GM18873 (cell line): ENCODE data around the gene DDX41.

ENCODE experiments used
- ATAC-seq: cut with Tn5 transposase; IDR thresholded peaks from one replicate; pipeline ENCODE4 v1.9.1; 2021; ENCODE audit warnings: mild to moderate bottlenecking, moderate library complexity, moderate number of reproducible peaks; ENCODE audit not compliant: unreplicated experiment, low FRiP score

DDX41 gene

DNA sequence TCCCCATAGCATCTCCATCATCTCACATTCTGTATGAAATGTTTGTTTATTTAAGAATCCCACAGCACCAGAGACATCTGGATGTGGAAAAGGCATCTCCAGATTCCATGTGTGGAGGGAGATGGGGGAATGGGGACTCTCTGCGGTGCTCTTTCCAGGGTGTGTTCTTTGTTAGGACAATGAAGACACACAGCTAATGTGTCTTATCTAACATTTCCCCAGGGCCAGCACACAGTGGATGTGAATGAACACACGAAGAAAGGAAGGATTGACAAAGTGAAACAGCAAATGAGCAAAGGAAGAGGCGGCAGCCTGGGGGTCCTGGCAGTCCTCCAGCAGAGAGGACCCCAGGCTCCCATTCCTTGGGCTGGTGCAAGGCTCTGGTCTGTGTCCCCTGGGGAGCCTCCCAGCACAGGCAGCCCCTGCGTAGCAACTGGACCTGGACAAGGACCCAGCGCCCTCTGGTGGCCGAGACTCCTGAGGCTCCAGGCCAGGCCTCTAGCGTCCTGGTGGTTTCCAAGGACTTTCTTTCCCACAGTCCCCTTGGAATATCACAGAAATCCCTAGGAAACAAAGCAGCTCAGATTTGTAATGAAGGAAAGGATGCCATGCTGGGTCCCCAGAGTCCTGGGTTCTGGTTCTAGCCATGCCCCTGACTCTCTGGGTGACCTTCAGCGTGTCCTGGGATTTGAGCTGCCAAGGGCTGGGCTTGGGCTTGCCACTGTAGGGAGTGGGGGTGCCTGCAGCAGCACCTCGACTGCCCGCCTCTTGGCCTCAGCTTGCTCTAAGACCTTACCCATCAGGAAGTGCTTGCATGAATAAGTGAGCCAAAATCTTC lies 15.9 kb downstream of the DDX41 start:
- no peak for ATAC-seq

DNA sequence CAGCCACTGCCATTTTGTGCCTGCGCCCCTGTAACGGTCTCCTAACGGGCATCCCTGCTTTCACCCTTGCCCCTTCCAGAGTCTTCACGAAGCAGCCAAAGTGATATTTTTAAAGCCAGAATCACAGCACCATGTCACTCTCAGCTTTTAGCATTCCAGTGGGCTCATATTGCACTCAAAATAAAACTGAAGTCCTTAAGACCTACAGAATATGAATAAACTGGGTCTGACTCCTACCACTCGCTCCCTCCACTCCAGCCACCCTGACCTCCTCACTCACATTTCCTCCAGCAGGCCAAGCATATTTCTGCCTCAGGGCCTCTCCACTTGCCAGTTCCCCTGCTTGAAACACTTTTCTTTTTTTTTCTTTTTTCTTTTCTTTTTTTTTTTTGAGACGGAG lies 16.9 kb downstream of the DDX41 start:
- ATAC-seq: no peak

DNA sequence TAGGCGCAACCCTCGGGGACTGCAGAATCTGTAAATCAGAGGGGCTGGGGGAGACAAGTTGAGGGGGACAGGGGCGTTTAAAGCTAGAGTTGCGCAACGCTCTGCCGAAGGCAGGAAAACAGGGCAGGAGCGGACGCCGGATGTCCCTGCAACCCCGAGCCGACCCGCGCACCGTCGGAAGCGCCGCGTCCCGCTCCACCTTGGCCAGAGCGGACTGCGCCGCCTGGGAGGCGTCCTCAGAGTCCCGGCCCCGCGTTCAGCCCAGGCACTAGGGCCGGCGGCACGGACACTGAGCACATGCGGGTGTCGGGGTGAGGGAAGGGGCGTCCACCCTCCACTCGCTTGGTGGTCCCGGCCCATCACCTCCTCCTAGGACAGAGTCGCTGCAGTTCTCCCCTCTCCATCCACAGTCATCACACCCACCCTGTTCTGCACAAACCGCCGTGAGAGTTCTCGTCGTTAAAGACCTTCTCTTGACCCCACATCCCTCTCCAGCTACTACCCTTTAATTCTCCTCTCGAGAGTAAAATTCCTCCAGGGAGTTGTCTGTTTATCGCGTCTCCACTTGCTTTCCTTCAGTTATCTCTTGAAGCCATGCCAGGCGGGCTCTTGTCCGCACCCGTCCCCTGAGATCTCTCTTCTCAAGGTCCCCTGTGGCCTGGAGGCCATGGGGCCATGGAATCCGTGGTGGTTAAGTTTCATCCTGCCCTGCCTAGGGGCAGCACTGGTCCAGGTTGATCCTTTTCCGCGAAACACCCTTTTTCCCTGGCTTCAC lies 18.6 kb downstream of the DDX41 start:
- ATAC-seq: no peak

DNA sequence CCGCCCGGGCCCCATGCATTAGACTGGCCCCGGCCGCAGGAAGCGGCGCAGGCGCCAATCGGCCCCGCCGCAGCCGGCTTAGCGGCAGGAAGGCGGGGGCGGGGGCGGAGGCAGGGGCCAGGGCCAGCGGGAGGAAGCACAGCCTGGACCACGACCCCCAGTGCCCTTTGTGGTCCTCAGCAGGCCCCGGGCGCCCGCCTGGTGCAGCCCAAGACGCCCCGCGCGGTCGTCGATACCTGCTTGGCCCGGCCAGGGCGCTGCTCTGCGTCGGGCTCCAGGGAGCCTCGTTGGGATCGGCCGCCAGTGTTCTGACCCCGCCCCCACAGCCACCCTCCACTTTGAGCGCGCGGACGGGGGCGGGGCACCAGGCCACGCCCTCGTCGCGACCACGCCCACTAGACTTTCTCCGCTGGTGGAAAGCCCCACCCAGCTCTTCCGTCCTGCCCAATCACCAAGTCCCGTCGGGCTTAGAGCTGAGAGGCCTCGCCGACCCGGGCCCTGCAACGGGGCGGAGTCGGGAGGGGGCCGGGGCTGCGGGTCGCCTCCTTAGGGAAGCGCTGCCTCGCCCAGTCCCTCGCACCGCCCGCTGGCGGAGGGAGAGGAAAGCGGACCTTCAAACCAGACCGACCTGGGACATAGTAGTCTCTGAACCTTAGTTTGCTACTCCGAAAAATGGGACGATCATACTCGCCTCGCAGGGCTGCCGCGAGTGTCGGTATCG lies 19.3 kb downstream of the DDX41 start, which contains the start of gene PDLIM7:
PDLIM7 (minus strand) TSS at position 313 of the 721 bp plus-strand sequence. CDS start 1,092 bp downstream, outside the sequence.
- peak; percentile 62 for ATAC-seq

DNA sequence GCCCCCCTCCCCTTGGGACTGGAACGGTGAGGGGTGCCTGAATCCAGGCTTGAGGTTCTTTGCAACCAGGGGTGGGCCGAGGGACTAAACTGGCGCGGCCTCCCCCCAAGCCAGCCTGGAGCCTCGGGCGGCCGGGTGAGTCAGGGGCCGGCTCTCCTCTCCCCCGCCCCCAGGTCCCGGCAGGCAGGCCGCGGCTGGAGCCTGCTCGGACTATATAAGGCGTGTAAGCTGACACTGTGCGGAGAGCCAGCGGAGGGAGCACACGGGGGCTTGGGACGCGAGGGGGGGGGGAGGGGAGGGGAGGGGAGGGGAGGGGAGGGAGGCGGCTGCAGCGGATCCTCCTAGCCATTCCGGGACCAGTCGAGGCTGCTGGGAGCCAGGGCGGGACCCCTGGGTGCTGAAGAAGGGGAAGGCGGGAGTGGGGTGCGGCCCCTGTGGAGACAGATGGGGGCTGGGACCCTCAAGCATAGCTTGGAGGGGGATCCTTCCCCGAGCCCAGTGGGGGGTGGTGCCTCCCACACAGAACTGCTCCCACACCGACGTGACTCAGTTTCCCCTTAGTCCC lies 20.0 kb downstream of the DDX41 start:
- no peak for ATAC-seq

DNA sequence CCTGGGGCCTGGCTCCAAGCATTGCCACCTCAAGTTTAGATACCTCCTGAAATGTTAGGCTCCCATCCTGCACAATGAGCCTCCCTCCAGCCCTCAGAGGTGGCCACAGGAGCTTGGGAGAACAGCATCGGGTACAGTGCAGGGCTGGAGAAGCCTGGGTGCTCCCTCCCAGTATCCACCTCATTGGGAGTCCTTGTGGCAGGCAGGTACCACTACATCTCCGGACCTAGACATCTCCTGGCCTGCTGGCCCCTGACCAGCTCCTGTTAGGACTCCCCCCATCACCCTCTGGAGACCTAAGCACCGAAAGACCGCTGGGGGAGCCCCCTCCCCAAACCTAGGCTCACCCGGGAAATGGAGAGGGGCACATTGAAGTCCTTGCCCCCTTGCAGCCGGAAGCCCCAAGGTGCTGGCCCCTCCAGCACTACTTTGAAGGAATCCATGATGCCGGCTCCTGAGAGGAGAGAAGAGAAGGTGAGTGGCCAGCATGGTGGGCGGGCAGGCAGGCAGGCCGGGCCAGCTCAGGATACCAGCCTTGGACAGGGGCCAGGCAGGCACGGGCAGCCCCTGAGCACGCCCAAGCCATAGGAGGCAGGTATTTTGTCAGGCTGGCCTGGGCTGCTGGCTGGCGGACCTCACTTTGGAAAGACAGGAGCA lies 20.6 kb downstream of the DDX41 start:
- no peak for ATAC-seq

DNA sequence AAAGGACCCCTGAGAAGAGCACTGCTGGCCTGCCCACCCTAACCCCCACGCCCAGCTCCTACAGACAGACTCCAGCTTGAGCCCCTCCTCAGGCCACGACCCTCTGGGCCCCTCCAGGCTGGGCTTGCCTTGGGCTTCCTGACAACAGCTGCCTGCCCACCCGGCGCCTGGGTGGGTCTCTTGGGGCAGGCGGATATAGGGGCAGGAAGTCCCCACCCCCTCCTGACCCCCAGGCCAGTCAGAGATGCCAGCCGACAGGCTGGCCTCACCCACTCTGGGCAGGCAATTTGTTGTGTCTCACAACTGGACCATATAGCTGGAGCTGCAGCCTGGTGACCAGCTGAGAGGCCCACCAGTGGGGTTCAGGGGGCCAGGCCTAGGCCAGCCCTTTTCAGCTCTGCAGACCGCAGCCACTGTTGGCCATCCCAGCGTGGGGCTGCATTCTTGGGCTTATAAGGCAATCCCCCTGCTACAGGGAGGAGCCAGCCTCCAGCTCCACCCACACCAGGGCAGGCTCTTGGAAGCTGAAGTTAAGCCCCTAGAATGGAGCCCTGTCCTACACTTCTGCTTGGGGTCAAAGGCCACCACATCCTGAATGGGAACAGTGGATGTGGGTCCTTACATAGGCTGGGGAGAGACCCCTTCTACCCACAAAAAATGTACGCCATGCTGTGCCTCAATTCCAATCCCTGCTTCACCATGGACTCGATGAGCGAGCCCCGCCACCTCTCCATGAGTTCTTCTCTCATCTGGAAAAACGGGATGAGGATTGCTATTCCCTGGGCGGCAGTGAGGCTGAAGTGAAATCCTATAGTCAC lies 21.3 kb downstream of the DDX41 start:
- ATAC-seq: no peak

DNA sequence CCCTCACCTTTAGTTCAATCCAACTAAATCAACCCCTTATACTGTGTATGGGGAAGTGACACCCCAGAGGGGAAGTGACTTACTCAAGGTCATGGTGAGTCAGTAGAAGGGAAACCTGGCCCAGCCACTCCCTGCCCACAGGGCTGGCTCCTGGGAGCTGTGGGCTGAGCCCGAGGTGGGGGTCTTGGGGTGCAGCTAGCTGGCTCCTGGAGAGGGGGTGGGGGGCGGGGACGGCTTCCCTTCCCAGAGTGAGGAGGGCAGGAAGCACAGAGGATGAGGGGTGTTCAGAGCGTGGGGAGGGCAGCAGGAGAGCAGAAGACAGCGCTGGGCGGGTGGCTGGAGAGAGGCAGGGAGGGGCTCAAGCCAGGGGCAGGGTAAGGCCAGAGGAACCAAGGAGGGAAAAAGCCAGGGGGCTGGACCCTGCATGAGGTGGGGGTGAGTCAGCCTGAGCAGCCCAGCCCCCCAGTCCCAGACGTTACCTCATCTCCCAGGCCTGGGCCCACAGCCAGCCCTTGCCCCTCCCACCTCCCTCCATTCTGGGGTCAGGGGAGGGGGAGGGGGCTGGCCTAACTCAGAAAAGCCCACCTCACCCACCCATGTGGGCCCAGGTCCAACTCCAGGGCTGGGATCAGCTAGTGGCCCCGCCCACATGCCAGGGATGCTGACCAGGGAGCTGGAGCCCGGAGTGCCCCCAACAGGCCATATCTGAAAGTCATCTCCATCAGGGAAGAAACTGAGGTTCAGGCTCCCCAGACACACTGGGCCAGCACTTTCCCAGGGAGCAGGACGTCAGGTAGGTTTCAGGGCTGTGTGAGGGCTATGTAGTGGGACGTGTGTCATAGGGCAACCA lies 22.2 kb downstream of the DDX41 start:
- no peak for ATAC-seq

DNA sequence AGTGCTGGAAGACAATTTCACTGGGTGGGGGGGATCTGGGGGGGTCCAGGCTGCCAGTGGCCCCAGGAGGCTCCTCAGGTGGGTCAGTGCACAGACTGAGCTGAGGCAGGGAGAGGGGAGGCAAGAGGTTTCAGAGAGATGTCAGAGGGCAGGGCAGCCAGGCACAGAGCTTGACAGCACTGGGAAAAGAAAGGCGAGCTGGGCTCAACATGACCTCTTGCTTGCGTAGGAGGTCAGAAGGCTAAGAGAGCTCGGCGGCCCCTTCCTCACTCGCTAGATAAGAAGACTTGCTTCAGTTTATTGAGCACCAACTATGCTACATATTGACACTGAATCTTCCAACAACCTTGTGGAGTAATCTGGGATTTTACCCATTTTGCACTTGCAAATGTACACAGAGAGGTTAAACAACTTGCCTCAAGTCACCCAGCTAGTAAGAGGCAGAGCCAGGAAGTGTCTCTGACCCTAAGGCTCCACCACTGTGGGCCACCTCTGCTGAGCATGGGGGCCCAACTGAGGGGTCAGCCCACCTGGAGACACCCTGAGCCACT lies 22.9 kb downstream of the DDX41 start:
- ATAC-seq: no peak

DNA sequence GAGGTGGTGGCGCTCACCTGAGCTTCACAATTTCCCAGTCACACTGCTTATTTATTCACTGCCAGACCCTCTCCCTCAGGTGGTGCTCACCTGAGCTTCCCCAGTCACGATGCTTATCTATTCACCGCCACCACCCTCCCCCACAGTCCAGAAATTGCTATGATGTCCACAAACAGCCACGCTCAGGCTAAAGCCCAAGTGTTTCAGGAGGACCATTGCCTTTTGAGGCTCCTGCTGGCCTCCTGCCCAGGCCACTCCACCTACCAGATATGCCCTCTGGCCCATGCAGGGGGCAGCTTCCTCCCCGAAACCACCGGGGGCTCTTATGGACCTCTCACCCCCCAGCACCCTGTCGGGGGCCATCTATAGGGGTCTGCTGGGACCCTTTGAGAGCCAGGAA lies 23.9 kb downstream of the DDX41 start:
- no peak for ATAC-seq

DNA sequence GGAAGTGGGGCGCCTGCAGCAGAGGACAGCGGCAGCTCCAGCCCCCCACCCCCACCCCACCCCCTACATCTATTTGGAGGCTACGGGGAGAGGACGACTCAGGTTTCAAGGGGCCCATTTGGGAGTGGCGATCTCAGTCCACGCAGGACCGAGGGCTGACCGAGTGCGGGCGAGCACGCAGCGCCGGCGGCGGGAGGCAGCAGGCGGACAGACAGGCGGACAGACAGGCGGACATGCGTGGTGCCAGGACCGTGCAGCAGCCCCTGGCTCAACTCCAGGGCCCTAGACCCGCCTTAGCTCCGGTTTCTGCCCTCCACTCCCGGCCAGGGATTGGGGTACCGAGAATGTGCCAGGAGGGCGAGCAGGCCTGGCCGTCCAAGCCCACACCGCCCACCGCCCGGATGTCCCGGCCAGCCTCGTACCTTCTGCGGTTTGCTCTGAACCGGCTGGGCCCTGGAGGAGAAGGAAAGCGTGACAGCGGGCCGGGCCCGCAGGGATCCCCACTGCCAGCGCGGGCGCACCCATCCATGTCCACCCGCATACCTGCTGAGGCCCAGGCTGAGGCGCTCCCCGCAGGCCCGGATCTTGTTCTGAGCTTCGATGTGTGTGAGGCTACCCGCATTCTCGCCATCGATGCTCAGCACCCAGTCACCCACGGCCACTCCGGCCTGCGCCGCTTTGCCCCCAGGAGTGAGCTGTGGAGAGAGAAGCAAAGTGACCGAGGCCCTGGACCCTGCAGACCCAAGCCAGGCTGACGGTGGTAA lies 24.6 kb downstream of the DDX41 start:
- ATAC-seq: no peak

DNA sequence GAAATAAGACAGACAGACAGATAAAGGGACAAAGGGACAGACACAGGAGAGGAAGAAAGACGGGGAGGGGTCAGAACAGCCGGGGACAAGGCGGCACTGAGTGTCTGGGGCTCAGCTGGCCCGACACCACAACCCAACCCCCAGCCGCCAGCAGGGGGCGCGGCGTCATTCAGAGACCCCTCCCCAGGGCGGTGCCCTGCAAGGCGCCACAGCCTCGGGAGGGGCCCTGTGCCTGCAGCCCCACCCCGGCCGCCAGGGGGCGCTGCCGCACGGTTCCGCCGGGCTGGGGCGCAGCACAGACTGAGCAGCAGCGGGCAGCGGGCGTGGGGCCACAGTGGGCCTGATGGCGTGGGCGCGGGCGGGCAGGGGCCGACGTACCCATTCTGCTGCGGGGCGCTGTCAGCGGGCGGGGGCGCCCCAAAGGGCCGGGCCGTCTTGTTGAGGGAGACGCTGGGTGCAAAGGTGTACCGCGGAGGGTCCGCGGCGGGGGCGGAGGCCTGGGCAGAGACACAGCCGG lies 25.3 kb downstream of the DDX41 start:
- ATAC-seq: no peak

DNA sequence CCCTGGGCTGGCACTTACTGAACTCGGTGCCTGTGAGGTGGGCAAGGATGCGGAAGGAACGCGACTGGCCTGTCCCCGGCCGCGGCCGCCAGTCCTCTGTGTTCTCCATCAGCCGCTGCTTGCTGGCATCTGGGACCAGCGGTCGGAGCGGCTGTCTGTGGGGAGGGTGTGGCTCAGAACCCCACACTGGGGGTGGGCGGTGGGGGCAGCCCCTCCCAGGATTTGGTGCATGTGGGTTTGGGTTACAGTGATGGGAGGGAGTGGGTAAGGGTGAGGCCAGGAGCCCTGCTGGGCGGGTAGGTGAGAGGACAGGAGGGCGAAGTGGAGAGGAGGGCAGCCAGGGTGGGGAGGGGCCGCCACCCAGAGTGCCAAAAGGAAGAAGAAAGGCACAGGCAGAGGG lies 25.8 kb downstream of the DDX41 start:
- no peak for ATAC-seq

DNA sequence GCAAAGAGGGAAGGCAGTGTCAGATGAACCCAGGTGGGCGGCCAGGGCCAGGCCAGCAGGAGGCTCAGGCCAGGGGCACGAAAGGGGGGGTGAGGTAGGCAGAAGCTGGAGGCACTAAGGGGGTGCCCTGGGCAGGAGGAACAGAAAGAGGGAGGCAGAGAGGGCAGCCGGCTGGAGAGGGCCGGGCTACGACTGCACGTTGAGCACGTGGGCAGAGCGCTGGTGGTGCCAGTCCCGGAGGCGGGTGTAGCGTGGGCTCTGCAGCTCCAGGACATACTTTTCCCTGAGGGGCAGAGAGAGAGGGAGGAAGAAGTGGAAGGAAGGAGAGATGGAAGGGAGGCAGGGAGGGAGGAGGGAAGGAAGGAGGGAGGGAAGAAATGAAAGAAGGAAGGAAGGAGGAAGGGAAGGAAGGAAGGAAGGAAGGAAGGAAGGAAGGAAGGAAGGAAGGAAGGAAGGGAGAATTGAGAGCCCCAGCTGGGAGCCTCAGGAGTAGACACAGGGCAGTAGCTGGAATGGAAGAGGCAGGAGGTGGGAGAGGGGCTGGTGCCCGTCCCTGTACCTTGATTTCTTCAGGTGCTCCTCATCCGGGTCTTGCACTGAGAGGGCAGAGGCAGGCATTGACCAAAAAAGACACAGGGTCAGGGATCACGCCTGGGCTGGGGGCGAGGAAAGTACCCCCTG lies 26.3 kb downstream of the DDX41 start:
- ATAC-seq: no peak

DNA sequence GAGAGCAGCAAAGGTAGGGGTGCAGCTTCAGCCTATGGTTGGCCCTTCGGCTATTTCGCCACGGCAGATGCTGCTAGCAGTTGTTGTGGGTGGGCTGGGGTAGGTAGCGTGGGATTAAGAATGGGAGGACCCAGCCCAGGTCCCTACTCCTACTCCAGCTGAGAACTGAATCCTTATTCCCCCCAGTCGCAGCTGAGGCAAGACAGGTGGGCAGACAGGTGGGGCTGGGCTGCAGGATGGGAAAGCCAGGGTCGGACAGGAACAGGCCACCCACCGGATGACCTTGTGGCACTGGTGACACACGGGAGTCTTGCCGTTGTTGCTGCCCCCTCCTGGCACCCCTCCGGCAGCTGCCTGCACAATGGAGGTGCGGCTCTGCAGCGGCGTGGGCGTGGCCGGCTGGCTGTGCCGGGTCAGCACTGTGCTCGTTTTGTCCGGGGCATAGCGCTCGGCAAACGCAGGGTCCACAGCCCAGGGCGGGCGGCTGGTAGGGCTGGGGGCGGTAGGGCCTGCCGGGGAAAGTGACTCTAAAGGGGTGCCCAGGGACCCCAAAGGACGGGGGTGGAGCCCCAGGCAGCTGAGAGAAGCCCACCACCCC lies 27.5 kb downstream of the DDX41 start:
- ATAC-seq: no peak

DNA sequence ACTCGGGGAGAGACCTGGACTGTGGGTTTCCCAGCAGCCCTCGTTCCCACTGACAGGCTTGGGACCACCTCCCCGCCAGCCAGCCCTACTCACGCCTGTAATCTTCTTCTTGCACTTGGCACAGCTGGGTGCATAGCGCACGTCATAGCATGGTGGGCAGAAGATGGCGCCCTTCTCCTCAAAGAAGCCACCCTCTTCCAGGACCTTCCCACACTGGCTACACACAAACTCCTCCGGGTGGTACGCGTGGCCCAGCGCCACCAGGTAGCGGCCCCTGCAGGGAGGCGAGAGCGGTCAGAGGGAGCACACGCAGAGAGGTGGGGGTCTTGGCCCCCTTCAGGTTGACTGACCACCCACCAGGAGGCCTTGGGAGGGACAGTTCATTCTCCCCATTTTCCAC lies 28.8 kb downstream of the DDX41 start:
- ATAC-seq: no peak
